T-helper 2 cell treated with Interferon-gamma antibody and Interleukin-4, amounts not matched to agents 5 μg/mL and 100 μg/mL, for 36 hours (primary cell): ENCODE measurements around the gene ZNF775.

Experiments used
- DNase-seq: peaks from one replicate; pipeline ENCODE4 v3.0.0; 2021; ENCODE audit warnings: low spot score
- H3K27ac Mint-ChIP-seq: one replicate; pipeline ENCODE4 v1.8.0; 2021; ENCODE audit warnings: mild to moderate bottlenecking, mixed read lengths
- H3K27me3 Mint-ChIP-seq: one replicate; pipeline ENCODE4 v1.8.0; 2021; ENCODE audit warnings: low read depth, mixed read lengths
- H3K36me3 Mint-ChIP-seq: one replicate; pipeline ENCODE4 v1.8.0; 2021; ENCODE audit warnings: low read depth, mixed read lengths
- H3K4me1 Mint-ChIP-seq: one replicate; pipeline ENCODE4 v1.8.0; 2021; ENCODE audit warnings: low read depth, mixed read lengths
- H3K4me3 Mint-ChIP-seq: one replicate; pipeline ENCODE4 v1.8.0; 2022; ENCODE audit warnings: mild to moderate bottlenecking, moderate library complexity, mixed read lengths
- H3K9me3 Mint-ChIP-seq: one replicate; pipeline ENCODE4 v1.8.0; 2021; ENCODE audit warnings: mixed read lengths

The ZNF775 gene

DNA sequence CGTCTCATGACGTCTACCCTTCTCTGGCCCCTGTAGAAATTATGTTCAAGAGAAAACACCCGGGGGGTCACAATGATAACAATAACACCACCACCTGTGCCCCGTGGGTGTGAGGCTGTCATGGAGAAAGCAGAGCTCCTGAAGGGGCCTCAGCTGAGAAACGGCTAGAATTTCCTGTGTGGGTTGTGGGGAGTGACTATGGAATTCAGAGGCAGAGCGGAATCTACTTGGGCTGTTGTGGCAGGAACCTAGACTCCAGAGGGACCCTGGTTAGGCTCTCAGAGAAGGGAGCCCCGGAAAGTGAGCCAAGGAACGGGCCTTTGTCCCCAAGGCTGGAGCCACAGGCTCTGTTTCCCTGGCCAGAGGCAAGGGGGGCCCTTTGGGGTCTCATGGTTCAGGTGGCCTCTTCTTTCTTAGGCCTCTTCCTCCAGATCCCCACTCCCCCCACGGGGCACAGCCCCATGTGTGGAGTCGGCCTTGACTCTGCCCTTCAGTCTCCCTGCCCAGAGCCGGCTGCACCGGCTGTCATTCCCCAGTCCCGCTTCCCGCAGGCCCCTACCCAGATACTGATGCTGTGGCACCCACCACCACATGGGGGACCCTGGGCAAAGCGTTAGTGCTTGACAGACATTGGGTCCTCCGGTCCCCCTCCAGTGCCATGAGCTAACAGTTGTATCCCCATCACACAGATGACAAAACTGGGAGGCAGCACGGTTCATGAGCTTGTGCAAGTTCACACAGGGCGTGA, 64.8 kb downstream of the ZNF775 start:
- Mint-ChIP-seq H3K36me3 (peaks cover 7% of the 10 kb centered on the region), H3K27me3 (no peaks in the 10 kb centered on the region), H3K4me3 (no peak overlapping the region), H3K27ac (no peak overlapping the region), H3K4me1 (peaks cover 31% of the 10 kb centered on the region), H3K9me3 (peaks cover 14% of the 10 kb centered on the region)
- no peak for DNase-seq

DNA sequence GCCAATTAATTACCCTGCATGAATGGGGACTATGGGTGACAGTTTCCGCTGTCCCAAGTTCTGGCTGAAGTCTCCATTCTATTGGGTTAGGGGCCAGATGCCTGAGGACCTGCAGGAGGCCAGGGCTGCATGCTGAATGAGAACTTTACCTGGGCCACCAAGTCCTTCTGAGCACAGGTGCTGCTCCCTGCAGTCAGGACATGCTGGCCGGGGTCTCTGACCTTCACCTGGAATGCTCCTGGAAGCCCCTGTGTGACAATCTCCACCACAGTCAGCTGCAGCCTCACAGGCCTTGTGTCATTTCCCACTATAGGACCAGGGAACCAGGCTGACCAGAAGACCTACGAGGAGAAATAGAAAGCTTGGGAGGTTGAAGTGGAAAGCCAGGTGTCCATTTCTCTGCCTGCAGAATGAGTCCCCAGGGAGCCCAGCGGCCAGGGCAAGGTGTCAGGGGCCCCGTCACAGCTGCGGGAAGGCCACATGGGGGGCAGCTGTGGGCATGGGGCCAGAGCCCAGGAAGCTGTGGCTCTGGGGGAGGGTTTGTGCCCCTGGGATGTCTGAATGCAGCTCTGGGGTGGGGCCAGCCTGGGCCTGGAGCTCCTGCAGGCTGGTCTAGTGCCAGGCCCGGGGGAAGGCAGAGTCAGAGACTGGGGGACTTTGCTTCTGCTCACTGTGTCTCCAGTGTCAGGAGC, 65.7 kb downstream of the ZNF775 start:
- H3K36me3 Mint-ChIP-seq: peaks cover 6% of the 10 kb centered on the region
- H3K27me3 Mint-ChIP-seq: no peaks in the 10 kb centered on the region
- H3K9me3 Mint-ChIP-seq: peaks cover 14% of the 10 kb centered on the region
- no peak for DNase-seq
- no peak overlapping the region for H3K27ac Mint-ChIP-seq
- no peak overlapping the region for H3K4me3 Mint-ChIP-seq
- peaks cover 33% of the 10 kb centered on the region for H3K4me1 Mint-ChIP-seq

GRCh38 chr7:150446288-150446938, 67.3 kb downstream of the ZNF775 start:
- H3K4me3 Mint-ChIP-seq: no peak overlapping the region
- H3K27me3 Mint-ChIP-seq: no peaks in the 10 kb centered on the region
- peaks cover 34% of the 10 kb centered on the region for H3K4me1 Mint-ChIP-seq
- peaks cover 7% of the 10 kb centered on the region for H3K36me3 Mint-ChIP-seq
- peaks cover 11% of the 10 kb centered on the region for H3K9me3 Mint-ChIP-seq
- H3K27ac Mint-ChIP-seq: no peak overlapping the region
- no peak for DNase-seq
